Measurements from ENCODE around the gene JMJD8.

JMJD8 gene

GRCh38 chr16:637081-638018, 46.8 kb downstream of the JMJD8 start:
- DNase-seq, result no peak

DNA sequence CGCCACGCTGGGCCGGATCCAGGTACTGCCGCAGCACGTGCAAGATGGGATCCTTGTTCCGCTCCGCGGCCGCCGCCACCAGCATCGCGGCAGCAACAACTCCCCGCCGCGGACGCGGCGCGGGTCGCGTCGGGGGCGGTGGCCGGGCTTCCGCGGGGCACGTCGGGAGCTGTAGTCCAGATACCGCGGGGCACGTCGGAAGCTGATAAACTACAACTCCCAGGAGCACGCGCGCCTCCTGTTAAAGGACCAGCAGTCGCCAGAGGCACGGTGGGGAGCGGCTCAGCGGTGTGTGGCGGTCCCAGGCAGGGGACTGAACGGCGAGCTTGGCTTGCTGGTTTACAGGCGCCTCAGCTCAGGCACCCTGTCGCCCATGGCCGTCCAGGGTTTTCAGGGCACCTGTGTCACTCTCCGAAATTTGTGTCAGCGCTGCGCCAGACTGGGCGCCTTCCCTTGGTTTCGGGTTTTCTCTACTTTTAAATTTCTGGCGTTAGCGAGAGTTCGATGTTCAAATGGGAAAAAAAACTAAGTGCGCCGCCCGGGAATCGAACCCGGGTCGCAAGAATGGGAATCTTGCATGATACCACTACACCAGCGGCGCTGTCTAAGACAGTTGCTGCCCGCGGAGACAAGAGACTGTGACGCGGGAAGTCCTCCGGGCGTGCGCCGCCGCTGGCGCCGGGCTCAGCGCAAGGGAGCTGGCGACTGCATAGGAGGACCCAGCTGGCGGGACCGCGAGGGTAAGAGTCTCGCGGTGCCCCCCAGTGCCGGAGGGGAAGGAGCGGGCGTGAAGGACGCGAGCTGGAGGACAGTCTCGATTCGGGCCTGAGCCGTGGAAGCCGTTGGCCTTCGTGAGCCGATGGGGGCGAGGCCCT, 47.7 kb downstream of the JMJD8 start, which contains the start of gene METTL26:
Gene METTL26 (minus strand): TSS at position 100 of the 875 bp plus-strand sequence. CDS start 15 bp downstream, at position 85.
- DNase-seq, result peak; percentile 87

- no peak for DNase-seq
These were observed 48.4 kb downstream of the JMJD8 start for GRCh38 chr16:635573-636205.

DNA sequence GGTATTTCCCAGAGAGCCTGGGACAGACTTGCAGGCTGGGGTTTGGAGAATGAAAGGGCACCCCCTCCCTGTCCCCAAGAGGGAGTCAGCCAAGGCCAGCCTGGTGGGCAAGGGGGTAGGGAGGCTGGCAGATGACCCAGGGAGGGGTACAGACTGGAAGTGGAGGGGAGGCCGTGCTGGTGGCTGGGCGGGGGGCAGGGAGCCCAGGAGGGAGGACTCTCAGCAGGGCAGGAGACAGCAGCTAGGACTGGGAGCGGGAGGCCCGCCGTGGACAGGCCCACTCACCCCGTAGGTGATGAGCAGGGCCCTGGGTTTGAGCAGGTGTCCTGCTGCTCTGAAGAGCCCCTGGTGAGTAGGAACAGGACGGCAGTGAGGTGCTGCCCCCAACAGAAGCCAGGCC, 49.1 kb downstream of the JMJD8 start:
- no peak for DNase-seq

GRCh38 chr16:634051-634670, 50.0 kb downstream of the JMJD8 start:
- no peak for DNase-seq

- DNase-seq, result no peak
These were observed 50.6 kb downstream of the JMJD8 start for GRCh38 chr16:633336-634050.

DNA sequence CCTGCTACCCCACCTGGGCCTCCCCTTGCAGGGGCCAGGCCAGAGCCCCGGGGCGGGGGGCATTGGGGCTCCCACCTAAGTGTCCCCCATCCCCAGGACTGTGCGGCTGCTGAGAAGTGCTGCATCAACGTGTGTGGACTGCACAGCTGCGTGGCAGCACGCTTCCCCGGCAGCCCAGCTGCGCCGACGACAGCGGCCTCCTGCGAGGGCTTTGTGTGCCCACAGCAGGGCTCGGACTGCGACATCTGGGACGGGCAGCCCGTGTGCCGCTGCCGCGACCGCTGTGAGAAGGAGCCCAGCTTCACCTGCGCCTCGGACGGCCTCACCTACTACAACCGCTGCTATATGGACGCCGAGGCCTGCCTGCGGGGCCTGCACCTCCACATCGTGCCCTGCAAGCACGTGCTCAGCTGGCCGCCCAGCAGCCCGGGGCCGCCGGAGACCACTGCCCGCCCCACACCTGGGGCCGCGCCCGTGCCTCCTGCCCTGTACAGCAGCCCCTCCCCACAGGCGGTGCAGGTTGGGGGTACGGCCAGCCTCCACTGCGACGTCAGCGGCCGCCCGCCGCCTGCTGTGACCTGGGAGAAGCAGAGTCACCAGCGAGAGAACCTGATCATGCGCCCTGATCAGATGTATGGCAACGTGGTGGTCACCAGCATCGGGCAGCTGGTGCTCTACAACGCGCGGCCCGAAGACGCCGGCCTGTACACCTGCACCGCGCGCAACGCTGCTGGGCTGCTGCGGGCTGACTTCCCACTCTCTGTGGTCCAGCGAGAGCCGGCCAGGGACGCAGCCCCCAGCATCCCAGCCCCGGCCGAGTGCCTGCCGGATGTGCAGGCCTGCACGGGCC, 51.4 kb downstream of the JMJD8 start:
- DNase-seq, result no peak

- DNase-seq, result no peak
These were observed 52.3 kb downstream of the JMJD8 start for GRCh38 chr16:631808-632358.

Data from NCI-H446 treated with DMSO at 0.1 percent for 48 hours (cell line).